Stimulated activated CD4-positive, alpha-beta T cell treated with anti-CD3 and anti-CD28 coated beads, Interleukin-1b, Interleukin-23, amount 100 ng/mL, for 1 hour (primary cell): ENCODE measurements around the gene ZNF445.
"Not testable (repeated sequence)": the region's sequence is repeated elsewhere in the genome, so short reads cannot be mapped to it uniquely, and the experiment has no call there.

ENCODE experiments used
- DNase-seq, 2 donors: peaks; one replicate each; pipeline ENCODE4 v3.0.0-alpha.2; 2020; ENCODE audit warnings: low read depth in 2 of 2

ZNF445 gene

DNA sequence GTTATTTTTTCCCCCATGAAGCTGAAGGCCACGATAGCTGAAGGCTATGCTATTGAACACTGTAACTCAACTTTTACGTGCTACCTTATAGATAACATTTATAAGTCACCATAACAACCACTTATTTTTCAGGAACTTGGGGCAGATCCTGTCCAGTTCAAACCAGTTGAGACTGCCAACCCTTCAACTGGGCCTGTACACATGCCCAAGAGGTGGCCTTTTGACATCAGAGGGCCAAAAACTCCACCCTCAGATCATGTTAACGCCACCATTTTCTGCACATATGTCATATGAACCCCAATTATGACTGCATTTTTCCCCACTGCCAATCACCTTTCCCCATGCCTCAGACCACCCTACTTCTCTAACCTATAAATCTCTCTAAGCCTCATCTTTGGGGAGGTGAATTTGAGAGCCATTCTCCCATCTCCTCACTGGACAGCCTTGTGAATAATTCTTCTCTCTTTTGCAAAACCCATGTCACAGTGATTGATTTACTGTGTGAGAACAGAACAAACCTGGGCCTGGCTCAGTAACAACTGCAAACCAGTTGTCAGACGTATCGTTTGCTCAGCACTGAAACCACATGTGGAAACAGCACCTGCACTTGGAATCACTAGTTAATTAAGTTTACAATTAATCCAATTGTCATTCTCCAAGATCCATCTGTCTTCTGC is 42.5 kb downstream of the ZNF445 start:
- no peak for DNase-seq

- DNase-seq = no peak
These were observed 47.0 kb downstream of the ZNF445 start for GRCh38 chr3:44430466-44430865.

DNA sequence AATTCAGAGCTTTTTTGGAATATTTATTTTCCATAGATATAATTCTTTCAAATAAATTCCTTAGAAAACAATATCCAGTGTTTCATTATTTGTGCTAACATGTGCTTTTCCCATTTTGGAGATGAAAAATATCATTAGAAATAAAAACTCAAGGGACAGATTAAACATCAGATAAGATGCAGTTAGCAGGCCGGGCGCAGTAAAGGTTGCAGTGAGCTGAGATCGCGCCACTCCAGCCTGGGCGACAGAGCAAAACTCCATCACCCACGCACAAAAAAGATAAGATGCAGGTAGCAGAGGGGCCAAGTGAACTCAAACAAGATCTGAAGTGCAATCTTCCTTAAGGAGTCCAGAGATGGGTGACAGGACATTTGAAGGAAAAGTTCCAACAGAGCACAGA is 48.0 kb downstream of the ZNF445 start:
- no peak for DNase-seq

- no peak for DNase-seq
These were observed 48.6 kb downstream of the ZNF445 start for GRCh38 chr3:44428910-44429309.

DNA sequence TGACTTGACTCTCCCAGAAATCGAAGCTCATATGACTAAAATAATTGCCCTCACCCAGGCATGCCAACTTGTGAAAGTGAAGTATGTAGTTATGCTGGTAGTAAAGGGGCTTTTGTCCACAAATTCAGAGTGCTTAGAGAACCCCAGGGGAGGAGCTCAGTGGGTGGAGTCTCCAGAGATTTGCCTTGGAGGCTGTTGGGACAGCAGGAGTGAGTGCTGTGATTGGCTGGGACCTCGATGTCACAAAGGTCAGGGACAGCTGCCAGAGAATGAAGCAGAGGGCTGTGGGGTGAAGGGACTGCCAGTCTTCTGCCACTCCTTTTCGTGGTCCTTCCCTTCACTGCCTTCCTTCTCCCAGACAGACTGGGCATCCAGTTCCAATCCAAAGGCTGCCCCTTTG is 49.8 kb downstream of the ZNF445 start:
- DNase-seq = no peak

- no peak for DNase-seq
These were observed 52.7 kb downstream of the ZNF445 start for GRCh38 chr3:44424758-44425157.

GRCh38 chr3:44421280-44421679 is 56.2 kb downstream of the ZNF445 start:
- no peak for DNase-seq

- no peak for DNase-seq
These were observed 56.8 kb downstream of the ZNF445 start for GRCh38 chr3:44420676-44421075.

GRCh38 chr3:44419923-44420650 is 57.4 kb downstream of the ZNF445 start:
- DNase-seq = no peak

DNA sequence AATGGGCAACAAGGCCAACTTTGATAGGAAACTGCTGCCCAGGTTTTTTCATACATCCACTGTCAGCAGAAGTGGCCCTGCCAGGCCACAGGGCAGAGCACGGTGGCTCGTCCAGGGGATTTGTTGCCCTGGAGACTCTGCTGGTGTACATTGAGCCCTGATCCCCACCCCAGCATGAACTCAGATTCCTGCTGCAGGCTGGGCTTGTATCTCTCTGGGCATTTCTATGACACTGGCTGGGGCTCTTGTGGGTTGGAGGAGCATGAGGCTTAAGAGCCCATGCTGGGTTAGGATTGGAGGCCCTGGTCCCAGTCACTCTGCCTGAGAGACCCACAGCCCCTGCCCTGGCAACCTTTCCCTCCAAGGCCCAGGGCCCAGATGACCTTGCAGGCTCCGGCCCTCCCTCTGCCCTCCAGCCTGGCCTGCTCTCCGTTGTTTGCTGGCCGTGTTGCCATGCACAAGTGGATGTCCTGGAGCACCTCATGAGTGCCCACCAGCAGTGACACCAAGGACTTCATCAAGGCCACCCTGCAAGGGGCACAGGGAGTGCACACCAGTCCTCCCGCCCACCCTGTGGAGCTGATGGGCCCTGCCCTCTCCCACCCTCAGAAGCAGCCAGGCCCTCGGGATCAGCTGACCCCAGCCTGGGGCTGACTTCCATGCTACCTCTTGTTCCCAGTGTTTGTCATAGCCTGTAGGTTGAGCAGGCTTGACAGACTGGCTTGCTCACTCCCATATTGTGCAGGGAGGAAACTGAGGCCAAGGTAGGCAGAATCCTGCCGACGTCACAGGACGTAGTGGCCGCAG is 58.2 kb downstream of the ZNF445 start:
- no peak for DNase-seq

GRCh38 chr3:44418549-44418948 is 58.9 kb downstream of the ZNF445 start:
- DNase-seq = no peak

DNA sequence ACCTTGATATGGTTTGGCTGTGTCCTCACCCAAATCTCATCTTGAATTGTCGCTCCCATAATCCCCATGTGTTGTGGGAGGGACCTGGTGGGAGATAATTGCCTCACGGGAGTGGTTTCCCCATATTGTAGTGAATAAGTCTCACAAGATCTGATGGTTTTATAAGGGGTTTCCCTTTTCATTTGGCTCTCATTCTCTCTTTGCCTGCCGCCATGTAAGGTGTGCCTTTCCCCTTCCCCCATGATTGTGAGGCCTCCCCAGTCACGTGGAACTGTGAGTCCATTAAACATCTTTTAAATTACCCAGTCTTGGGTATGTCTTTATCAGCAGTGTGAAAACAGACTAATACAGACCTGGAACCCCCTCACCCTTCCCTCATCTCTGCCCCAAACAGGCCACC is 59.4 kb downstream of the ZNF445 start:
- not testable (repeated sequence) for DNase-seq

GRCh38 chr3:44416031-44417030 is 61.1 kb downstream of the ZNF445 start:
- no peak for DNase-seq

- no peak for DNase-seq
These were observed 62.0 kb downstream of the ZNF445 start for GRCh38 chr3:44415421-44415820.

DNA sequence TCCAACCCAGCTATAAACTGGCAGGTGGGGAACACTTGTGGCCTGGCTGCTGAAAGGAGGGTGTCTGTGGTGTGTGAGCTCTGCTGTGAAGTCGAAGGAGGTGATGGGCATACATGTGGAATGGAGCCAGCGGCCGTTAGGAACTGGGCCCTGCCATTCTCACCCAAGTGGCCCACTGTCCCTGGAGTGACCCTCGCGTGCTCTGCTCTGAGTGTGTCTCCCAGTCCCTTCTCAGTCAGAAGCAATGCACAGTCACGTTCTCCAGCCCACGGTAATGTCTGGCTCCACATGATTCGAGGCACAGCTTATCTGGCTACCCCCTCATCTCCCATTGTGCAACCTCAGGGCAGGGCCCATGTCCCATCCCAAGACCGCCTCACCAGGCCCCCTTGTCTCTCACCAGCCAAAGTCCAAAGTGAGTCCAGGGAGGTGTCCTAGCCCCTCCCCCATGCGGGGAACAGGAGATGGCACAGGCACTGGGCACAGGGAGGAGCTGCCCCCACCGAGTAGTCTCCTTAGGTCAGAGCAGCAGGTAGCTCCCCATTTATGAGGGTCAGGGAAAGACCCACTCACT is 62.9 kb downstream of the ZNF445 start:
- DNase-seq = no peak

GRCh38 chr3:44412365-44412764 is 65.1 kb downstream of the ZNF445 start:
- DNase-seq = no peak

DNA sequence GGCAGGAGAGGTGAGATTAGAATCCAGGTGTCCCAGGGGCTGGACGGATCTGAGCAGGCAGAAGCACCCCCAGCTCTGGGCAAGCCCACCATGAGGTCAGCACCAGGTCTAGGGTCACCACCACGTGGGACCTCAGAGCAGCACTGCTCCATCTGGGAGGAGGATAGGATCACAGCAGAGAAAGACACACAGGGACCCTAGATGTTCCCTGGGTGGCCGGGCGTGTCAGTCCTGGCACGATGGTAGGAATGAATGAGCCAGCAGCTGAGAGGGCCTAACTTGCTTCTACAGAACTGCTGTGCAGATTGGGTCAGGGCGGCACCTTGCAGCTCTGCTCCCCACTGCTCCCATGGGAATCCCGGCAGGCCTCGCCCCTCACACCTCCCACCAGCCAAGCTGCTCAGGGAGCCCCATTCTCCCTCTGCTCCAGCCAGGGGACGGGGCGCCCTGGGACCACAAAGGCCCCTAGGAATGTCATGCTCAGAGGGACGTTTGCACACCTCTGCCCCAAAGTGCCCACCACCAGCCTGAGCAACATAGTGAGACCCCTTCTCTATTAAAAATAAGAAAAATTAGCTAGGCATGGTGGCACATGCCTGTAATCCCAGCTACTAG is 66.3 kb downstream of the ZNF445 start:
- no peak for DNase-seq

- no peak for DNase-seq
These were observed 67.6 kb downstream of the ZNF445 start for GRCh38 chr3:44409640-44410410.

DNA sequence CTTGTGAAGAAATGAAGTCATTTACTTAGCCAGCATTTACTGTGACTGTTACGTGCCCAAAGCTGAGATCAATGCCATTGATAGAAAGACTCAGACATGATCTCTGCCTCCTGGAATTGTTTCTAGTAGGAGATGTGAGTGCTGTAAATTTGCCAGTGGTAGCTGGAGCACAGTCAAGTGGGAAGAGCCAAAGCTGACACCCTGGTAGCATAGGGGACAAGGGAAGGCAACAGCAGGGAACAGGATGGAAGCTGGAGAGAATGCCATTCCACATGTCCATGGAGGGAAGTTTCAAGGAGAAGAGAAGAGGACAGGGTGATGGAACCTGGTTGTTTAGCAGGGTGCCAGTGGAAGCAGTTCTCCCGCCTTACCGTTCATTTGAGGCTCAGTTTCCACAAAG is 74.9 kb downstream of the ZNF445 start:
- no peak for DNase-seq

- no peak for DNase-seq
These were observed 76.7 kb downstream of the ZNF445 start for GRCh38 chr3:44400771-44401170.
